ENCODE results near the gene COL13A1. TPM values are rescaled to one million over a fixed set of nuclear protein-coding genes. Genes with fewer than 3 reads are reported as not detected.

Gene COL13A1
- total and polyA plus RNA-seq, 2 of the 8 experiments (the other 6 are each of a cell fraction or from before 2014, with no cell fraction given), result 2.6 to 5.2 TPM

DNA sequence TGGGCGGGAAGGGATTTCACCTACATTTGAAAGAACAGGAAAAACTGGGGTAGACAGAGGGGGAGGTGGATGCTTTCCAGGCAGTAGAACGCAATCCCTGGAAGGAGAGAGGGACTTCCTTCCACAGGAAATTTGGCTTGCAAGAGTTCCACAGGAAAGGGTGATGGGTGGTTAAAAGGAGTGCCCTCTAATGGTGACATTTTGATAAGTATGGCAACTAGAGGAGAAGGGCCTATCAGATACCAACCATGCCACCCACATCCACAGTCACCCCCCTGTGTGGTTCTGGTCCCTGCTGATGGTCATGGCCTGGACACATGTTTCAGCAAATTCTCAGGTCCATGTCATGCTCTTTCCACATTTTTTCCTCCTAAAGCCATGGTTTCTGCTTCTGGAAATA, 27.1 kb upstream of the COL13A1 start:
- H2BK15ac ChIP-seq (ENCODE audit: low read length), result no peak overlapping the region
- no peak for DNase-seq (ENCODE audit: low read depth in 1 of 2, low spot score in 2 of 2)
- no peak overlapping the region for H3K56ac ChIP-seq (replicated peaks; ENCODE audit: insufficient read length, low read depth, low read length)
- no peak overlapping the region for H3K4me2 ChIP-seq (ENCODE audit: insufficient read depth in 1 of 2, low read depth in 2 of 2, low read length in 2 of 2)
- H3K23me2 ChIP-seq (ENCODE audit: low read depth, low read length), result no peaks in the 10 kb centered on the region
- TF ChIP-seq, protein P1, sequence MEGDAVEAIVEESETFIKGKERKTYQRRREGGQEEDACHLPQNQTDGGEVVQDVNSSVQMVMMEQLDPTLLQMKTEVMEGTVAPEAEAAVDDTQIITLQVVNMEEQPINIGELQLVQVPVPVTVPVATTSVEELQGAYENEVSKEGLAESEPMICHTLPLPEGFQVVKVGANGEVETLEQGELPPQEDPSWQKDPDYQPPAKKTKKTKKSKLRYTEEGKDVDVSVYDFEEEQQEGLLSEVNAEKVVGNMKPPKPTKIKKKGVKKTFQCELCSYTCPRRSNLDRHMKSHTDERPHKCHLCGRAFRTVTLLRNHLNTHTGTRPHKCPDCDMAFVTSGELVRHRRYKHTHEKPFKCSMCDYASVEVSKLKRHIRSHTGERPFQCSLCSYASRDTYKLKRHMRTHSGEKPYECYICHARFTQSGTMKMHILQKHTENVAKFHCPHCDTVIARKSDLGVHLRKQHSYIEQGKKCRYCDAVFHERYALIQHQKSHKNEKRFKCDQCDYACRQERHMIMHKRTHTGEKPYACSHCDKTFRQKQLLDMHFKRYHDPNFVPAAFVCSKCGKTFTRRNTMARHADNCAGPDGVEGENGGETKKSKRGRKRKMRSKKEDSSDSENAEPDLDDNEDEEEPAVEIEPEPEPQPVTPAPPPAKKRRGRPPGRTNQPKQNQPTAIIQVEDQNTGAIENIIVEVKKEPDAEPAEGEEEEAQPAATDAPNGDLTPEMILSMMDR (IDR thresholded peaks at IDR 0.05; ENCODE audit: control extremely low read depth in 1 of 3, insufficient read depth in 1 of 3, low read depth in 1 of 3, low read length in 3 of 3), result peak in 1 of 3 experiments; percentile 19; a peak in 1 of 4 replicates
- no peak for TF ChIP-seq SAP30 (IDR thresholded peaks at IDR 0.05; ENCODE audit: insufficient read depth, insufficient replicate concordance, low read length)
- H3K36me3 ChIP-seq (ENCODE audit: control insufficient read depth in 2 of 4, insufficient read depth in 4 of 4, low read length in 3 of 4), result no peaks in the 10 kb centered on the region
- no peaks in the 10 kb centered on the region for H3K79me1 ChIP-seq (ENCODE audit: low read depth, low read length)
- H4K20me1 ChIP-seq (replicated peaks in 1 of 2; ENCODE audit: control insufficient read depth in 1 of 2, insufficient read depth in 2 of 2, low read length in 2 of 2), result no peaks in the 10 kb centered on the region
- H2AK5ac ChIP-seq (ENCODE audit: low read depth, low read length), result no peak overlapping the region
- no peak overlapping the region for H2BK120ac ChIP-seq (replicated peaks; ENCODE audit: low read depth, low read length)
- no peak overlapping the region for H3K4ac ChIP-seq (replicated peaks; ENCODE audit: insufficient read length, low read depth, low read length)
- no peak overlapping the region for H2AFZ ChIP-seq (ENCODE audit: low read length)
- peaks cover 2 to 3% of the 10 kb centered on the region in 2 experiments; a peak in 1 of 4 replicates for H3K9me3 ChIP-seq (ENCODE audit: insufficient read depth in 2 of 2, low read depth in 1 of 2, low read length in 1 of 2)
- no peak overlapping the region for H3K27ac ChIP-seq (ENCODE audit: low read depth, low read length)
- POLR2A ChIA-PET (ENCODE audit: partially characterized antibody), result no interaction called here
- H3K18ac ChIP-seq (ENCODE audit: extremely low read depth, low read length), result no peak overlapping the region
- H3K4me1 ChIP-seq (replicated peaks in 1 of 4; ENCODE audit: control insufficient read depth in 3 of 4, insufficient read depth in 4 of 4, low read length in 3 of 4), result peaks cover 0 to 2% (median 0%) of the 10 kb centered on the region in 4 experiments; a peak in 2 of 7 replicates
- H4K8ac ChIP-seq (ENCODE audit: extremely low read depth, insufficient read depth, low read length), result no peak overlapping the region
- H3K9ac ChIP-seq (replicated peaks in 1 of 4; ENCODE audit: extremely low read depth in 1 of 4, low read depth in 3 of 4, low read length in 3 of 4), result no peak overlapping the region
- H3K14ac ChIP-seq (ENCODE audit: insufficient read length), result no peak overlapping the region
- H3K23ac ChIP-seq (ENCODE audit: insufficient read length), result no peak overlapping the region
- WGBS, 2 experiments (ENCODE audit: extremely low coverage in 1 of 2, insufficient coverage in 1 of 2, insufficient read length in 1 of 2, insufficient replicate concordance in 2 of 2, low coverage in 1 of 2, low lambda C conversion rate in 2 of 2, missing lambda C conversion rate in 1 of 2), result 87% methylated on average over 2 of the region's 2 CpGs; no CpG with 5 or more reads in 1 of the 2 experiments
- no peaks in the 10 kb centered on the region for H3K79me2 ChIP-seq (ENCODE audit: control insufficient read depth in 1 of 2, insufficient read depth in 2 of 2, low read length in 2 of 2)
- H2BK20ac ChIP-seq (ENCODE audit: low read length), result no peak overlapping the region
- H4K5ac ChIP-seq (ENCODE audit: insufficient read length, low read depth, low read length), result no peak overlapping the region
- H4K91ac ChIP-seq (replicated peaks; ENCODE audit: insufficient read length, low read length), result no peak overlapping the region
- H3K4me3 ChIP-seq (ENCODE audit: extremely low read depth in 1 of 4, insufficient read depth in 2 of 4, low read depth in 3 of 4, low read length in 4 of 4), result no peak overlapping the region
- H2BK5ac ChIP-seq (ENCODE audit: low read depth, low read length), result no peak overlapping the region
- H2BK12ac ChIP-seq (ENCODE audit: low read depth, low read length), result no peak overlapping the region
- CTCF ChIA-PET (ENCODE audit: partially characterized antibody), result interaction anchor here (0.7 to 41.3 kb wide), 5 partner anchors 9 to 184 kb away, joined by 3 to 958 read pairs (median 8); partner anchors contain the start of gene COL13A1
- peaks cover 0 to 2% (median under 1%) of the 10 kb centered on the region in 4 experiments; a peak in 2 of 7 replicates for H3K27me3 ChIP-seq (replicated peaks in 1 of 4; ENCODE audit: control insufficient read depth in 3 of 4, extremely low read depth in 1 of 4, insufficient read depth in 3 of 4, low read length in 3 of 4)
- FAIRE-seq, result no peak

Measured in H1 (cell line).